GM15510 (cell line): Measurements from ENCODE around the gene UNCX.

ENCODE experiments used
- POLR2A ChIP-seq: IDR thresholded peaks from 3 replicates; pipeline ENCODE4 v1.6.1; 2011; ENCODE audit warnings: borderline replicate concordance; ENCODE audit not compliant: insufficient read length; ENCODE audit errors: extremely low read depth

UNCX gene

DNA sequence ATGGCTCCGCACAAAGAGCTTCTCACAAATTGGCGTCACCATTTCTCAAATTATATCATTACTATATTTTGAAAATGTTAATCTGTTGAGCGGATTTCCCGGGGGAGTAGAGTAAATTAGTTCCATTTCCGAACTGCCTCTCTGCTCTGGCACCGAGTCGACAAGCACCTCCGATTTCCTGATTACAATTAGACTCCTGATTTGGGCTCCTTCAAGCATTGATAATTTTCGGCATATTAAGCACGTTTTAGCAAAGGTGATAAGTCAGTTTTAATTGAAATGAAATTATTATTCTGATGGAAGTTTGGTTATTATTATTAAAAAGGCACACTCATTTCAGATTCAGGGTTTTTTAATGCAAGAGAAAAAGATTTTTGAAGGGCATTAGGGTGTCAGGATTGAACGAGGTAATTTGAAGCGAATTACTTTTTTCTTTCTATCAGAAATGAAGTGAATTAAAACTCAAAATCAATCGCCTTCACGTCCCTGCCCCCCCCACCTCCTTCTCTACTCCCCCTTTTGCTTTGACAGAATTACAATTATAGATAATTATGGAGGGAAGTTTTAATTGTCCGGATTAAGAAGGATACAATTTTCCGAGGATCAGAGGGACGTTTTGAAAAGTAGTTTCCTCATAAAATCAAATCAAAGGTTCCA is 4.0 kb upstream of the UNCX start:
- no peak for TF ChIP-seq POLR2A

DNA sequence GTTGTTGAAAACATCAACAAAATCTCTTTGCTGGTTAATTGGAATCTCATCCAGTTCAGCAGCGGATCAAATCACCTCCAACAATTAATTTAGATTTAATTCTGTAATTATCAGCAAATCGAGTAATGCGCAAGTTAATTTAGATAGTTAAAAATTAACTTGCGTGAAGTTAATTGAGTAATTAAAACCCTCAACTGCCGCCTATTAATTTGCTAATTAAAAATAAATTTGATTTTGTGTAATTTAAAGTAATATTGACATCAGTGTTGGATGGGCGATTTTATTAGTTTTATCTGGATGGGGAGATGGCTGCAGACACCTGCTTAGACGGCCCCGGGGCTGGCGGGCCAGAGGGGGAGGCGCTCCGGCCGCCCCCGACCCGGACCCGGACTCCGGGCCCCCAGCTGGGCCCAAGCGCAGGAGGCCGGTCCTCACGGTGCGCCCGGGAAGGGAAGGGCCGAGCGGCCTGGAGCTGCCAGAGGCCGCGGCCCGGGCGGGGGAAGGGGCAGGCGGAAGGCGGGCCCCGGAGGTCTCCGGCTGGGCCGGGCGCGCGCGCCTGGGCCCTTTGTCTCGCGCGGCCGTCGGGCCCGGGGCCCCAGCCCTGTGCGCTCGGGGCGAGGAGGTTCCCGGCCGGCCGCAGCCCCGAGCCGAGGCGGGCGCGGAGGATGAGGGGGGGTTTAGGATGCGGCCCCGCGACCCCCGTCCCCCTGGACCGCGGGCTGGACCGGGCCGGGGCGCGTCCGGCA is 3.3 kb upstream of the UNCX start:
- TF ChIP-seq POLR2A, result no peak

GRCh38 chr7:1229956-1230355 is 2.7 kb upstream of the UNCX start:
- TF ChIP-seq POLR2A, result no peak

- TF ChIP-seq POLR2A, result no peak
These were observed 2.1 kb upstream of the UNCX start for GRCh38 chr7:1230411-1231213.

DNA sequence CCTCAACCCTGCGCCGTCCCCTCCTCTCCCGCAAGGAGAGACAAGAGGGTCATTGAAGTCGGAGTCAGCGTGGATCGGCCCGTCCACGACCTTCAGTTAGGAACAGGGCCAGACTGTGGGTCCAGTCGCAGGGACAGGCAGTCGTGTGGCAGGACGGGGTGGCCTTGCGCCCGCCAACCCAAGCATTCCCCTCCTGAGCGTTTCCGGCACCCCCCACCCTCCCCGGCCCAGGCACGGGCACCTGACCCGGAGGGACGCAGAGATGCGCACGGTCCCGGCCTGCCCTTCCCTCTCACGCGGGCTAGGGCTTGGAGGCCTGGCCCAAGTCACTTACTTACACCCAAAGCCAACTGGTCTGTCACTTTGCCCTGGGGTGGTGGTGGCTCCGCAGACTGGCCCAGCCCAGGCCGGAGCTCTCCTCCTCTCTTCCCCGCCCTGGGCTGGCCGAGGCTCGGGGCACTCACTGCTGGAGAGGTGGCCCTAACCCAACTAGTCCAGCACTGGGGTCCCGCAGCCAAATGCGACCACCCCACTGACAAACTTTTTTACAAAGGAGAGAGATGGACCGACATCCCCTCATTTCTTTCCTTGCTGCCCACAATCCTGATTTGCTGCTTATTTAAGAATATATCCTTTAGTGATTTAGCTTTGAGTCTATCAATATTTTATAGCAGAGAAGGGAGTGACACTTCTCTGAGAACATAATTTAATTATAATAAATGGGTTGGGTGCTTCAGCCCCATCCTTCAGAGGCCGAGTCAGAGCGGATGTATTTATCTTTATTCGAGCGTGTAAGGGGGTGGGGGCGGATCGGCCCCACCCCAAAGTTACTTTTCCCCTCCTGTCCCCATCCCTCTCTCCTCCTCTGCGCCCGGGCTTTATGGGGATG is 1.2 kb upstream of the UNCX start:
- TF ChIP-seq POLR2A, result no peak

DNA sequence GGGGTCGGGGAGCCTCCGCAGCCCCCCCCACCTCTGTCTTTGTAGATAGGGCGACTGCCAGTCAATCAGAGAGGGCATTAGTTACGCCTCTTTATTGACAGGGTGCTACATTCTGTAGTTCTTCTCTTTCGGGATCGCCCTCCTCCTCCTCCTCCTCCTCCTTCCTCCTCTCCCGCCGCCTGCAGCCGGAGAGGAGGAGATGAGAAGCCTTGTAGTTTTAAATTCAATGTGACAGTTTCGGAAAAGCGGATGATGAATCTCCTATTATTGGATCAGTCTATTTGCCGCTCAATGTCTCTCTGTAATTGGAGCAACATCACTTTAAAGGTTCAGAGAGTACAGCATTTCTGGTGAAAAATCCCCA is 587 bp upstream of the UNCX start:
- no peak for TF ChIP-seq POLR2A

- TF ChIP-seq POLR2A, result no peak
These were observed 819 bp downstream of the UNCX start for GRCh38 chr7:1233333-1234048.

DNA sequence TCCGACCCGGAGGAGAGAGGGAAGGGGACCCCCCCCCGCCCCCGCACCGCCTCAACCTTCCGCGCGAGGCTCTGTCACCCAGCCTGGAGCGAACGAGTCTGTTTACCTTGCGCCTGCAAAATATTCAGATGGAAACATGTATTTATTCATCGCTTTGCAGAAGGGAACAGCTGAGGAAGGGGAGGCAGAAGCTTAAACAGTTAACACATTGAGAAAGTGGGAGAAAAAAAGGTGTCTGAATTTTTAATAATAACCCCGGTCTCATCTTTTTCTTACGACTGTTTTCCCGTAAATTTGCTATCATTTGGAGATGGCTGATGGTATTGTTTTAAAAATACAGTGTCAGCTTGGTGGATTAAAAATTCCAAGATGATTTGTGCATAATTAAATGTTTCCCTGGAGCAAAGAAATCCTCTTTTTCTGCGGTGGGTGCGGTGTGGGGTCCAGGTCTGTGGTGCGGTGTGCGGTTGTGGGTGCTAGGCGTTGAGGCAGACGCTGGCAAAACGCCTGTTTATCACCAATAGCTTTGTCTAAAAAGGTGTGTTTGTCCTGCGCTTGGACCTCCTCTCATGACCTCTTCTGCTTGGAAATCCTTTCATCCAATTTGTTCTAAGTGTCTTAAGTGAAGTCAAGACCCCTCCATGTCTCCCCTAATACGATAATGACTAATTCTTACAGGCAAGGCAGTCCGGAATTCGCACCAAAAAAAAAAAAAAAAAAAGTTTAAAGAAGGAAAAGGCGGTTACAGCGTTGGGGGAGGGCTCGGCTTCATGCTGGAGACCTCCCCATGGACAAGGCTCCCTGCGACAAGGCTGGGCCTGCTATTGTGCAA is 1.6 kb downstream of the UNCX start:
- TF ChIP-seq POLR2A, result no peak

- no peak for TF ChIP-seq POLR2A
These were observed 2.3 kb downstream of the UNCX start for GRCh38 chr7:1234881-1235500.

- TF ChIP-seq POLR2A, result no peak
These were observed 2.9 kb downstream of the UNCX start for GRCh38 chr7:1235501-1236131.

DNA sequence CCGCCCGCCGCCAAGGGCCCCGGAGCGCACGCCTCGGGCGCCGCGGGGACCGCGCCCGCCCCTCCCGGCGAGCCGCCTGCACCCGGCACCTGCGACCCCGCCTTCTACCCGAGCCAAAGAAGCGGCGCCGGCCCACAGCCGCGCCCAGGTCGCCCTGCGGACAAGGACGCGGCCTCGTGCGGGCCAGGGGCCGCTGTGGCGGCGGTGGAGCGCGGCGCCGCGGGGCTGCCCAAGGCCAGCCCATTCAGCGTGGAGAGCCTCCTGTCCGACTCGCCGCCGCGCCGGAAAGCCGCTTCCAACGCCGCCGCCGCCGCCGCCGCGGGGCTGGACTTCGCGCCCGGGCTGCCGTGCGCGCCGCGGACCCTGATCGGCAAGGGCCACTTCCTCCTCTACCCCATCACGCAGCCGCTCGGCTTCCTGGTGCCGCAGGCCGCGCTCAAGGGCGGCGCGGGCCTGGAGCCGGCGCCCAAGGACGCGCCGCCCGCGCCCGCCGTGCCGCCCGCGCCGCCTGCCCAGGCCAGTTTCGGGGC is 3.5 kb downstream of the UNCX start:
- TF ChIP-seq POLR2A, result no peak
